GM12873 (cell line): ENCODE results near the gene ECT2.

ENCODE experiments used
- TF ChIP-seq, protein P1 (sequence below): IDR thresholded peaks from 2 replicates; pipeline ENCODE4 v1.5.1; 2012; ENCODE audit warnings: low read depth, mild to moderate bottlenecking, moderate library complexity, low read length, control low read depth; ENCODE audit not compliant: insufficient read depth; ENCODE audit errors: missing control alignments

ECT2 gene

DNA sequence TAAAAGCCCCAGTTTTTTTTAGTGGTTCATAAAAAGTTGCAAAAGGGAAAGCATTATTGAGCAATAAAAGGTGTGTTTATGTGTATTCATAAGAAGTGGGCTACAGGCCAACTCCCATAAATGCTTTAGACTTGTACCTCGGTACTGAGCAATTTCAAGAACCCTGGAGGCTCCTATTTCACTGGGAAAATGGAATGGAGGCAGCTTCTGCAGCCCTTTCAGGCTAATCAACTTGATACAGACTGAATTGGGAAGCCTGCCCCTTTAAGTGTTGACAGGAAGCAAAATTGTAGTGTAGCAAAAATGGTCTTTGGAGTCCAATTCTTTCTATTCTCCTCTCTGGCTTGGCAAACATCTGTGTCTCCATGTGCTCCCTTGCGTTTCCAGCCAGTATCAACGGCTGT is 118.8 kb downstream of the ECT2 start:
- TF ChIP-seq, protein P1, sequence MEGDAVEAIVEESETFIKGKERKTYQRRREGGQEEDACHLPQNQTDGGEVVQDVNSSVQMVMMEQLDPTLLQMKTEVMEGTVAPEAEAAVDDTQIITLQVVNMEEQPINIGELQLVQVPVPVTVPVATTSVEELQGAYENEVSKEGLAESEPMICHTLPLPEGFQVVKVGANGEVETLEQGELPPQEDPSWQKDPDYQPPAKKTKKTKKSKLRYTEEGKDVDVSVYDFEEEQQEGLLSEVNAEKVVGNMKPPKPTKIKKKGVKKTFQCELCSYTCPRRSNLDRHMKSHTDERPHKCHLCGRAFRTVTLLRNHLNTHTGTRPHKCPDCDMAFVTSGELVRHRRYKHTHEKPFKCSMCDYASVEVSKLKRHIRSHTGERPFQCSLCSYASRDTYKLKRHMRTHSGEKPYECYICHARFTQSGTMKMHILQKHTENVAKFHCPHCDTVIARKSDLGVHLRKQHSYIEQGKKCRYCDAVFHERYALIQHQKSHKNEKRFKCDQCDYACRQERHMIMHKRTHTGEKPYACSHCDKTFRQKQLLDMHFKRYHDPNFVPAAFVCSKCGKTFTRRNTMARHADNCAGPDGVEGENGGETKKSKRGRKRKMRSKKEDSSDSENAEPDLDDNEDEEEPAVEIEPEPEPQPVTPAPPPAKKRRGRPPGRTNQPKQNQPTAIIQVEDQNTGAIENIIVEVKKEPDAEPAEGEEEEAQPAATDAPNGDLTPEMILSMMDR, result no peak

- TF ChIP-seq, protein P1, result no peak
Measured at GRCh38 chr3:172869784-172870518, 119.4 kb downstream of the ECT2 start.
